ENCODE measurements around the gene GNL3. TPM values are rescaled to one million over a fixed set of nuclear protein-coding genes. Genes with fewer than 3 reads are reported as not detected.

GNL3 gene
- 220 and 232 TPM in 2 replicates for total RNA-seq (2014; rRNA removed; shearing (Covaris generic))
- 147 and 182 TPM in 2 replicates for total RNA-seq (2022)
- percentile 99 among the genes with signal in this experiment for Bru-seq, nascent RNA
- BruChase-seq, experiment 1, labeled RNA remaining after a 6-hour chase: percentile 98 among the genes with signal in this experiment
- BruChase-seq, experiment 2, labeled RNA remaining after a 2-hour chase: percentile 99 among the genes with signal in this experiment
- long read RNA-seq, transcript GNL3-202 (15 exons, 2,040 nt): major isoform, 361 of 529 reads
- long read RNA-seq, transcript GNL3-211 (14 exons, 2,118 nt): minor isoform, 14 of 529 reads
- long read RNA-seq, transcript GNL3-201 (15 exons, 2,041 nt): minor isoform, 8 of 529 reads
- long read RNA-seq, partial matches to known transcripts: 20 of 529 reads
- long read RNA-seq, other reads (novel, unspliced or antisense): 125 of 529 reads

GRCh38 chr3:52685709-52686691 lies at the start of gene GNL3, which contains the start of gene PBRM1:
GNL3 (plus strand) TSS chr3:52686032; CDS start chr3:52686093, 61 bp downstream.
PBRM1 (minus strand) TSS chr3:52685913.
- intact Hi-C loops (cut with micrococcal nuclease; ENCODE audit: unreplicated experiment): loop anchor here (1.0 to 5.0 kb wide), 4 partner anchors 20 to 361 kb away; partner anchors contain the start of genes NISCH, SFMBT1, SPCS1 and UQCC5
- POLR2A ChIA-PET: interaction anchor here (0.6 to 1.5 kb wide), 7 partner anchors 8 to 1244 kb away, joined by 3 to 6 read pairs (median 3); partner anchors contain the start of genes GLT8D1 and SPCS1
- H3K9me2 ChIP-seq (ENCODE audit: insufficient read depth, low read length): no peaks in the 10 kb centered on the region
- peaks cover 31% of the 10 kb centered on the region; the same call in 1 of the 2 replicates for H4K20me1 ChIP-seq (ENCODE audit: insufficient read depth, low read length)
- H3K79me2 ChIP-seq (ENCODE audit: insufficient read depth, low read depth, low read length): peaks cover 89% of the 10 kb centered on the region
- peak within 1 kb of the TSS; percentile 97 for H3K4me2 ChIP-seq (ENCODE audit: low read length)
- peaks cover 44% of the 10 kb centered on the region for H3K4me1 ChIP-seq (ENCODE audit: insufficient read depth, low read length, poor library complexity, severe bottlenecking)
- H3K4me3 ChIP-seq (ENCODE audit: low read depth, low read length, poor library complexity, severe bottlenecking): peak within 1 kb of the TSS; percentile 94
- H3K9me3 ChIP-seq (ENCODE audit: low read length): no peaks in the 10 kb centered on the region
- peak; percentile 98 for DNase-seq (ENCODE audit: low spot score)
- H3K36me3 ChIP-seq (ENCODE audit: insufficient read depth, low read length): peaks cover 63% of the 10 kb centered on the region
- CTCF ChIA-PET (ENCODE audit: unreplicated experiment): no interaction called here
- BruUV-seq (replicated peaks): TSS peak; percentile 72
- peak within 1 kb of the TSS; percentile 81 for H3K27ac ChIP-seq (ENCODE audit: low read depth, low read length, poor library complexity, severe bottlenecking)
- H2AFZ ChIP-seq (ENCODE audit: low read length): peak within 1 kb of the TSS; percentile 45; the same call in 1 of the 2 replicates
- TF ChIP-seq EZH2phosphoT487 (IDR thresholded peaks at IDR 0.05; ENCODE audit: borderline replicate concordance, low read depth, low read length) (no peak), CTCF (conservative IDR thresholded peaks at IDR 0.05; ENCODE audit: low read length) (no peak)

GRCh38 chr3:52636673-52637072 lies 49.2 kb upstream of the GNL3 start:
- intact Hi-C loops (cut with micrococcal nuclease; ENCODE audit: unreplicated experiment): no loop called here
- Histone ChIP-seq H3K4me3 (ENCODE audit: low read depth, low read length, poor library complexity, severe bottlenecking) (no peak overlapping the region), H3K9me2 (ENCODE audit: insufficient read depth, low read length) (no peaks in the 10 kb centered on the region), H3K9me3 (ENCODE audit: low read length) (no peaks in the 10 kb centered on the region), H3K79me2 (ENCODE audit: insufficient read depth, low read depth, low read length) (no peaks in the 10 kb centered on the region), H3K36me3 (ENCODE audit: insufficient read depth, low read length) (peaks cover 78% of the 10 kb centered on the region), H3K4me2 (ENCODE audit: low read length) (no peak overlapping the region), H3K27ac (ENCODE audit: low read depth, low read length, poor library complexity, severe bottlenecking) (no peak overlapping the region), H4K20me1 (ENCODE audit: insufficient read depth, low read length) (no peaks in the 10 kb centered on the region), H2AFZ (ENCODE audit: low read length) (no peak overlapping the region), H3K4me1 (ENCODE audit: insufficient read depth, low read length, poor library complexity, severe bottlenecking) (no peaks in the 10 kb centered on the region)
- BruUV-seq (replicated peaks): no TSS peak
- no peak for DNase-seq (ENCODE audit: low spot score)
- ChIA-PET CTCF (ENCODE audit: unreplicated experiment) (no interaction called here), POLR2A (no interaction called here)
- TF ChIP-seq EZH2phosphoT487 (IDR thresholded peaks at IDR 0.05; ENCODE audit: borderline replicate concordance, low read depth, low read length) (no peak), CTCF (conservative IDR thresholded peaks at IDR 0.05; ENCODE audit: low read length) (no peak)

Data from OCI-LY7 (cell line).